GM18858 (cell line): Measurements from ENCODE around the gene NPW.
"Not testable (repeated sequence)": the region's sequence is repeated elsewhere in the genome, so short reads cannot be mapped to it uniquely, and the experiment has no call there.

Source experiments
- ATAC-seq: cut with Tn5 transposase; IDR thresholded peaks from one replicate; pipeline ENCODE4 v1.9.1; 2021; ENCODE audit not compliant: unreplicated experiment

The NPW gene

DNA sequence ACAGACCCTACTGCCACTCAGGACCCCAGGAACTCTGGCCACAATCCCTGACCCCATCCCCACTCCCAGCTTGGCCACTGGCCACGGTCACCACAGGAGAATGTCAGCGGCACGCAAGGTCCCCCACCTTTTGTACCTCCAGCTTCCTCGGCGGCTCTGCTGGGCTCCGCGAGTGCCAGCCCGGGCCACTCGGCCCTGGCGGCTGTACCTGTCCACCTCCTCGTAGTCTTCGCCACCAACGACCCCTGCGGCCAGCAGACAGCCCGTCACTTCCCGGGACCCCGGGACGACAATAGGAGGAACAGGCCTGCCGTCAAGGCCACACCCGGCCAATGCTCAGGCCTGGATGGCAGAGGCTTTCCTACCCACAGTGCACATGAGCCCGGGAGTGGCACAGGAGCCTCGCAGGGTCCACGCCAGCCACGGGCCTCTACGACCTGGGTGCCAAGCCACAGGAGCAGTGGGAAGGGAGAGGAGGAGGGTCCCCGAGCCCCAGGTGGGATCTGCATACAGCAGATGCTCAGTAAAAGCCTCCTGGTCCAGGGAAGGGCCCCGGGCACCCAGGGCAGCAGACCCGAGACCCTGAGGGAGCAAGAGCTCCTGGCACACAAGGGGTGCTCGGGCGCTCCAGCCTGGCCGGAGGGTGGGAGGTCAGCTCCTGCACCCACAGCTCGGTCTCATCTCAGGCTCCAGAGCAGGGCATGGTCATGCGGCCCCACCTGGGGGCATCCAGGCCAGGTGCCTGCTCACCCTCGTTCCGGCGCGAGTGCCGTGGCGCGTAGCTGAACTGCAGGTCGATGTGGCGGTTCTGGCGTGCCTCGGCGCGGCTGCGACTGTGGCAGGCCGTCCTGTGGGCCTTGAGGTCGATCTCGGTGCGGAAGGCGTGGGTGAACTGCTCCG, 17.9 kb upstream of the NPW start:
- ATAC-seq, result no peak

DNA sequence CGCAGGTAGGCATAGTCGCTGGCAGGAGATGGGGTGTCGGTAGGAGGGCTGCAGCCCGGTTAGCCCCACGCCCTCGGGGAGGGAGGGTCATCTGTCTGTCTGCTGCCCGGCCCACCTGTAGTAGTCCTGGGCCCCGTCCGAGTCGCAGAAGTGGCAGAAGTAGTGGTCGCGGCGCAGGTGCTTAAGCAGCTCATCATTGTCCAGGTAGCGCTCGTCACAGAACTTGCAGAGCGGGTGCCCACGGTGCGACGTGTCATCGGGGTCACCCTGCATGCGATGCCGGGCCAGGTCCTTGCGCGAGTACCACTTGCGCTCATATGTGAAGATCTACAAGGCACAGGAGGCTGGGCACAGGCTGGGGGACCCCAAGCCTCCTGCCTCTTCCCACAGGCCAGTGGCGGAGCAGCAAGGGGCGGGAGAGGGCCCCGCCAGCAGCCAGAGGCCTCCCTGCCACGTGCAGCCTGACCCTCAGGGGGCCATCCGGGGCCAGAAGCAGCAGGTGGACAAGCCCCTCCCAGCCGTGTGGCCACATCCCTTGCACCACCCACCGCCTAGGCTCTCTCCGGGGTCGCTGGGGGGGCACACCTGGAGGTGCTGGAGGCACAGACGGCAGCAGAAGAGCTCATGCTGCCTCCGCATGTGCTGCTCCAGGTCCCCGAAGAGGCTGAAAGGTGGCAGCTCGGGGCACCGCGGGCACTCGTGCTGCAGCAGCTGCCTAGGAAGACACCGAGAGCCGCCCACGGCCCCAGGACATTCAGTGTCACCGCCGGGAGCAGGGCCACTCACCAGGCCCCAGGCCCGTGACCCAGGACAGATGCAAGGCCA, 17.0 kb upstream of the NPW start:
- no peak for ATAC-seq

- no peak for ATAC-seq
Measured at GRCh38 chr16:2003231-2003826, 16.3 kb upstream of the NPW start.

DNA sequence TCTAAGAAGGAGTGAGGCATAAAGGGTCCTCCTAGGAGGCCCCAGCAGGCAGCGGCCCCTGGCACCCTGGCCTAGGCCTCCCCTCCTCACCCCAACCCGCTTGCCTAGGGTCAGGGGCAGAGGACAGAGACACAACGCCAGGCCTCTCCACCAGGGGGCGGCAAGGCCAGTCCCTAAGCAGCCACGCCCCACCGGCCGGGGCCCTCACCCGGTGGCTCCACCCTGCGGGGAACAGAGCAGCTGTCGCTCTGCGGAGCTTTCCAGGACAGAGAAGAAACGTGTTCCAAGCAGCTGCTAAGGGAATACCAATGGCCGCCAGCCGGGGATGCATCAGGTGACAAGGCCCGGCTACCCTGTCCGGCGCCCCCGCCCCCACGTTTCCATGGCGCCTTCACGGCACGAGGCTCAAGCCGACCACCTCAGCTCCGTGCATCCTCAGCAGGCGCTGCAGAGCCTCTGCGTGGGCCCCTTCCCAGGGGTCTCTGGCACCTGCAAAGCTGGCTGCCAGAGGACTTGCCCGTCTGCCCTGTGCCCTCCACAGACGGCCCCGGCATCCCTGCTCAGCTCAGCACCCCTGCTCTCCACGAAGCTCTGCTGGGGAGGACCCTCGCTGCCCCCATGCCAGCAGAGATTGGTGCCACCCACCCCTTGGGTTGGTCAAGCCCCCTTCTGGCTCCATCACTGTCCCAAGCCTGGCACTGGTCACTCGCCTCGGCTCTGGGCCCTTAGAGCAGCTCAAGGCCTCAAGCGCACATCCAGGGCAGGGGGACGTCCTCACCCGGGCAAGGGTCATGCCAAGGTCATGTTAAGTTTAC, 15.6 kb upstream of the NPW start:
- no peak for ATAC-seq

DNA sequence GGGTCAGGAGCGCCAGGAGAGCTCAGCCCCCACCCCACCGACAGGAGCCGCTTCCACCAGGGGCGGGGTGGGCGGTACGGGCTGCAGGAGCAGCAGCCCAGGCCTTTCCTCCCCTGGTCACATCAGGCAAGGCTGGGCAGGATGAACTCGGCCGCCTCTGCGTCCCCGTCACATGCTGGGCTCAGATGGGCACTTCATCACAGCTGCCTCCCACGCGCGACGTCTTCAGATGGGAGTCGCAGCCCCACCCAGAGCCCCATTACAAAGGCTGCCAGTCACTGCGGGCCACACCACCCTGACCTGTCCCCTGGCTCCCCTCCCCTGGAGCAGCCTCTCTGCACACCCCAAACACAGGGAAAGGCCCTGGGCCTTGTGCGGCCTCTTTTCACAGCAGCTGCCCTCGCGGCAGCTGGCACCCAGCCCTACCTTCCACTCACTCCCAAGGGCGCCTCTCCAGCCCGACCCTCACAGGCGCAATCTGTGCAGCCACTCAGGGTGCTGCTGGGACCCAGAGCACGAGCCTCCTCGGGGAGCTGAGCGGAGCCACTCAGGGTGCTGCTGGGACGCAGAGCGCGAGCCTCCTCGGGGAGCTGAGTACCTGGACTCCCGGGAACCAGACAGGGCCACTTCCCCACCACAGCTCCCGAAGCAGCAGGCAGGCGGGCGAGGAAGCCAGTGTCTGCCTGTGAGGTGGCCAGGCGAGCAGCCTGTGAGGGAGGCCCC, 14.6 kb upstream of the NPW start:
- ATAC-seq, result no peak

DNA sequence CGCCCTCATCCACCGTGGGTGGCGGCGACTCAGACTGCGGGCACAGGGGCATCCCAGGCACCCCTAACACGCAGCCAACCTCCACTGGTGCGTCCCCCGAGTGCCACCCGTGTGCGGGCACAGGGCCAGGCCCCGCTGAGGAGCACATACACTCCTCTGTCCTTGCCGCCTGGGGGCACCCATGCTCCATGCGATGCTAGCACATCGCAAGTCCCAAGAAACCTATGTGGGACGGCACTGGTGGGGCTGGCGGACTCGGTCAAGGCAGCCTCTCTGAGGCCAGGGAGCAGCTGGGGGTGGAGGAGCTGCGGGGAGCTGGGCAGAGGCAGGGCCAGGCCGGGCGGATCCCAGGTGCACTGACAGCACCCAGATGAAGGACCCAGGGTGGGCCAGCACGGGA, 13.9 kb upstream of the NPW start:
- ATAC-seq, result no peak

- ATAC-seq, result no peak
Measured at GRCh38 chr16:2006317-2006716, 13.3 kb upstream of the NPW start.

- ATAC-seq, result no peak
Measured at GRCh38 chr16:2007081-2007836, 12.3 kb upstream of the NPW start.

GRCh38 chr16:2008009-2008526, 11.5 kb upstream of the NPW start:
- ATAC-seq, result no peak

- no peak for ATAC-seq
Measured at GRCh38 chr16:2008631-2009163, 10.9 kb upstream of the NPW start.

DNA sequence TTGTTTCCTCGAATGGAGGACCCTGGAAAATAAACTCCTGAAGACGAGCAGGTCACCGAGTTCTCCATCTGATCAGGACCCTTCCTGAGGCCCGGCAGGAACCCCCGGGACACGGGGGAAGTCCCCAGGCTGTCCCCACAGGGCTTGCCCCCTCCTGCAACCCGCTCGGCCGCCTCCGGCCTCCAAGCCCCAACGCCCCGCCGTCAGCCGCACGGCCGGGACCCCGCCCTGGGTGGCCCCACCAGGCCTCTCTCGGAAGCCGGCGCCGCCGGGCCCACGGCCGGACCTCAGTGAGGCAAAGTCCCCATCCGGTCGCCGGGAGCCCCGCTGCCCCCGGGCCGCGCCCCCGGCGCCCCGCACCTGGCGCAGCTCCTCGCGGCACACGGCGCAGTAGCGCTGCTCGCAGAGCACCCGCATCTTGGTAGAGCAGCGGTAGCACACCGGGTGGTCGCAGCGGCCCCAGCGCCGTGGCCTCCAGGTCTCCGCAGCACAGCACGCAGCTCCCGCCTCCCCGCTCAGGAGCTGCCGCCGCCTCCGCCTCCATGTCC, 10.3 kb upstream of the NPW start:
- ATAC-seq, result peak; percentile 28

DNA sequence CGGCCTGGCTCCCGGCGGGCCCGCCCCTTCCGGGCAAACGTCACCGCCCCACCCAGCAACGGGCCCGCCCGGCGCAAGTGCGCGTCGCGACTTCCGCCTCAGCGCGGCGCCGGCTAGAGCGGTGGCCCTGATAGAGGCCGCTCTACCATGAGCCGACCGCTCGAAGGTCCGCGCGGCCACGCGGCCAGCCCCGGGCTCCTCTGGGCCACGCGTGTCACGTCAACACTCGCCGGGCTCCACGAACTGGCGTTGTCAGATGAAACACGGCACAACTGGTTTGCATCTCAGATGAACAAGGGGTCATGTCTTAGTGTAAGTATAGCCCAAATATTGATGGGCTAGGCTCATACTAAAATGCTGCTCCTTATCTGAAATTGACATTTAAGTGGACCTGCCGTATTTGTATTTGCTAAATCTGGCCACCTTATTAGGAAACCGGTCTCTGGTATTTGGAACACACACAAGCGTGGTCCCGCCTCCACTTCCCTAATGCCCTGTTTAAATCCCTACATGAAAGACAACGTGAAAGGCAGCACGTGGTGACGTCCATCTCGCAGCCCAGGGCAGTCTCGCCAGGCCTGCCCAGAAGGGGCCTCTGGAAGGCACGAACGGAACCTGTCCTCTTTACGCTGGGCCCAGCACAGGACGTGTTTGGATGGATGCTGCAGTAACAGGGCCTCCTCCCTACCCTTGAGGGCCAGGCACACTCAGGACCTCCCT, 9.6 kb upstream of the NPW start, which contains the start of gene ZNF598:
Gene ZNF598 (minus strand): TSS at position 31 of the 720 bp plus-strand sequence.
- peak; percentile 44 for ATAC-seq

DNA sequence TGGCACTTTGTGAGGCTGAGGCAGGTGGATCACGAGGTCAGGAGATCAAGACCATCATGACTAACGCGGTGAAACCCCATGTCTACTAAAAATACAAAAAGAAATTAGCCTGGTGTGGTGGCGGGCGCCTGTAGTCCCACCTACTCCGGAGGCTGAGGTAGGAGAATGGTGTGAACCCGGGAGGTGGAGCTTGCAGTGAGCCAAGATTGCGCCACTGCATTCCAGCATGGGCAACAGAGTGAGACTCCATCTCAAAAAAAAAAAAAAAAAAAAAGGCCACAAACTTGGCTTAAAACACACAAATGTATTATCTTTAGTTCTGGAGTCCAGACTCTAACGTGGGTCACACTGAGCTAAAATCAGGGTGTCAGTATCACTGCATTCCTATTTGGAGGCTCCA, 7.9 kb upstream of the NPW start:
- ATAC-seq, result not testable (repeated sequence)

DNA sequence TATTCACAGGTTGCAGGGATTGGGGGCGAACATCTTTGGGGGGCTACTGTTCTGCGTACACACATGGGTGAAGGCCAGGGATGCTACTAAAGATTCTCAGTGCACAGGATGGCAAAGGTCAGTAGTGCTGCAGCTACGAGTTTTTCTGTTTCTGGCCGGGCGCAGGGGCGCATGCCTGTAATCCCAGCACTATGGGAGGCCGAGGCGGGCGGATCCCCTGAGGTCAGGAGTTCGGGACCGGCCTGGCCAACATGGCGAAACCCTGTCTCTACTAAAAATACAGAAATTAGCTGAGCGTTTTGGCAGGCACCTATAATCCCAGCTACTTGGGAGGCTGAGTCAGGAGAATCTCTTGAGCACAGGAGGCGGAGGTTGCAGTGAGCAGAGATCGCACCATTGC, 6.1 kb upstream of the NPW start:
- no peak for ATAC-seq

GRCh38 chr16:2015117-2015946, 4.3 kb upstream of the NPW start:
- ATAC-seq, result no peak

- ATAC-seq, result no peak
Measured at GRCh38 chr16:2015947-2016208, 3.7 kb upstream of the NPW start.

GRCh38 chr16:2016407-2016922, 3.1 kb upstream of the NPW start:
- ATAC-seq, result no peak
